Neural progenitor cell (in vitro differentiated cells): ENCODE measurements around the gene LDLRAD4. TPM values are rescaled to one million over a fixed set of nuclear protein-coding genes. Genes with fewer than 3 reads are reported as not detected.

Experiments used
- DNase-seq: peaks from one replicate; pipeline ENCODE4 v3.0.0-alpha.2; 2016; ENCODE audit warnings: low spot score
- H2AFZ ChIP-seq: fragments of 200-600 bp; sonication (generic); replicated peaks from 2 replicates; pipeline ENCODE4 v1.6.1; 2016; ENCODE audit warnings: antibody characterized with exemption
- H3F3A ChIP-seq: fragments of 200-600 bp; sonication (generic); 2 replicates; pipeline ENCODE4 v1.6.1; 2016; ENCODE audit warnings: antibody characterized with exemption, low read depth
- H3K27ac ChIP-seq: fragments of 200-600 bp; sonication (generic); 2 replicates; pipeline ENCODE4 v1.5.1; 2016; ENCODE audit warnings: mild to moderate bottlenecking
- H3K27me3 ChIP-seq: fragments of 200-600 bp; sonication (generic); 2 replicates; pipeline ENCODE4 v1.6.1; 2016; ENCODE audit warnings: mild to moderate bottlenecking, moderate library complexity
- H3K36me3 ChIP-seq: fragments of 200-600 bp; sonication (generic); 2 replicates; pipeline ENCODE4 v1.5.1; 2016
- H3K4me1 ChIP-seq: fragments of 200-600 bp; sonication (generic); 2 replicates; pipeline ENCODE4 v1.6.1; 2016; ENCODE audit warnings: mixed run types
- H3K4me2 ChIP-seq: fragments of 200-600 bp; sonication (generic); 2 replicates; pipeline ENCODE4 v1.6.1; 2016
- H3K4me3 ChIP-seq: fragments of 200-600 bp; sonication (generic); 2 replicates; pipeline ENCODE4 v1.5.1; 2016
- H3K79me2 ChIP-seq: fragments of 200-600 bp; sonication (generic); 2 replicates; pipeline ENCODE4 v1.6.1; 2016; ENCODE audit warnings: low read depth
- H3K9ac ChIP-seq: fragments of 200-600 bp; sonication (generic); 2 replicates; pipeline ENCODE4 v1.6.1; 2016
- H3K9me3 ChIP-seq: fragments of 200-600 bp; sonication (generic); 2 replicates; pipeline ENCODE4 v1.5.1; 2016; ENCODE audit warnings: low read depth
- H4K20me1 ChIP-seq: fragments of 200-600 bp; sonication (generic); 2 replicates; pipeline ENCODE4 v1.6.1; 2016; ENCODE audit warnings: low read depth
- H3K27ac Mint-ChIP-seq: 3 replicates; pipeline ENCODE4 v1.8.0; 2021; ENCODE audit warnings: mixed read lengths
- H3K27me3 Mint-ChIP-seq: 2 replicates; pipeline ENCODE4 v1.8.0; 2022; ENCODE audit warnings: low read depth, mild to moderate bottlenecking, inconsistent platforms, moderate library complexity, mixed read lengths; ENCODE audit not compliant: insufficient read depth
- H3K36me3 Mint-ChIP-seq: 3 replicates; pipeline ENCODE4 v1.8.0; 2021; ENCODE audit warnings: mixed read lengths
- H3K4me1 Mint-ChIP-seq: 3 replicates; pipeline ENCODE4 v1.8.0; 2021; ENCODE audit warnings: mixed read lengths
- H3K4me3 Mint-ChIP-seq: 3 replicates; pipeline ENCODE4 v1.8.0; 2021; ENCODE audit warnings: mild to moderate bottlenecking, moderate library complexity, mixed read lengths
- H3K9me3 Mint-ChIP-seq: 3 replicates; pipeline ENCODE4 v1.8.0; 2020; ENCODE audit warnings: mixed read lengths
- EZH2 ChIP-seq: fragments of 200-600 bp; sonication (generic); IDR thresholded peaks from 2 replicates; pipeline ENCODE4 v1.6.1; 2017; ENCODE audit warnings: antibody characterized with exemption, mild to moderate bottlenecking, moderate library complexity
- EZH2phosphoT487 ChIP-seq: fragments of 200-600 bp; sonication (generic); IDR thresholded peaks from 2 replicates; pipeline ENCODE4 v1.6.1; 2017; ENCODE audit warnings: antibody characterized with exemption
- total RNA-seq: library from RNA; depleted of rRNA; stranded (reverse); fragments of >200 nt; gene quantifications from 2 replicates; pipeline ENCODE4 v1.2.3, GENCODE V29; 2015; ENCODE audit warnings: low replicate concordance
- TF ChIP-seq, protein P1 (sequence below): fragments of 200-600 bp; sonication (generic); IDR thresholded peaks from 2 replicates; pipeline ENCODE4 v1.5.1; 2017; ENCODE audit warnings: antibody characterized with exemption, mild to moderate bottlenecking

Gene LDLRAD4
- total RNA-seq, 1 donor from 2014 or later: 0.65 TPM

DNA sequence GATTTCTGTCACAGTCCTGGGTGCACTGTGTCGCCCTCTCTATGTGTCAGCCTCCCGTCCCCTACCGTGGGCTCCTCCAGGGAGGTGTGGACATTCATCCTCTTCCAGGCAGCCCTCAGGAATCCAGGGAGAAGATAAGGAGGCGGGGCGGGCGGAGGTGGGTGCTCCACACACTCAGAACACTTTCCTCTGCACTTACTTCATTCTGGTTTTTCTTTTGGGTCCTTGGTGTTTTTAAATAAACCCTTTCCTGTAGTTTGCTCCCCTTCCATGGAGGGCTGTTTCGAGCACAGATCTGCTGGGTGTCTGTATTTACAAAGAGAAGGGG, 323.9 kb downstream of the LDLRAD4 start:
- no peaks in the 10 kb centered on the region for H3K79me2 ChIP-seq
- Mint-ChIP-seq H3K27me3 (peaks cover 4% of the 10 kb centered on the region), H3K9me3 (no peaks in the 10 kb centered on the region), H3K36me3 (no peaks in the 10 kb centered on the region), H3K27ac (peak overlapping the region; percentile 85), H3K4me1 (peaks cover 2% of the 10 kb centered on the region), H3K4me3 (no peak overlapping the region)
- H3K4me1 ChIP-seq: no peaks in the 10 kb centered on the region
- no peak overlapping the region for H3K27ac ChIP-seq
- H3K9ac ChIP-seq: no peak overlapping the region
- no peak overlapping the region for H2AFZ ChIP-seq
- DNase-seq: no peak
- no peak overlapping the region for H3K4me3 ChIP-seq
- H3K27me3 ChIP-seq: no peaks in the 10 kb centered on the region
- TF ChIP-seq EZH2 (no peak), EZH2phosphoT487 (no peak)
- TF ChIP-seq, protein P1, sequence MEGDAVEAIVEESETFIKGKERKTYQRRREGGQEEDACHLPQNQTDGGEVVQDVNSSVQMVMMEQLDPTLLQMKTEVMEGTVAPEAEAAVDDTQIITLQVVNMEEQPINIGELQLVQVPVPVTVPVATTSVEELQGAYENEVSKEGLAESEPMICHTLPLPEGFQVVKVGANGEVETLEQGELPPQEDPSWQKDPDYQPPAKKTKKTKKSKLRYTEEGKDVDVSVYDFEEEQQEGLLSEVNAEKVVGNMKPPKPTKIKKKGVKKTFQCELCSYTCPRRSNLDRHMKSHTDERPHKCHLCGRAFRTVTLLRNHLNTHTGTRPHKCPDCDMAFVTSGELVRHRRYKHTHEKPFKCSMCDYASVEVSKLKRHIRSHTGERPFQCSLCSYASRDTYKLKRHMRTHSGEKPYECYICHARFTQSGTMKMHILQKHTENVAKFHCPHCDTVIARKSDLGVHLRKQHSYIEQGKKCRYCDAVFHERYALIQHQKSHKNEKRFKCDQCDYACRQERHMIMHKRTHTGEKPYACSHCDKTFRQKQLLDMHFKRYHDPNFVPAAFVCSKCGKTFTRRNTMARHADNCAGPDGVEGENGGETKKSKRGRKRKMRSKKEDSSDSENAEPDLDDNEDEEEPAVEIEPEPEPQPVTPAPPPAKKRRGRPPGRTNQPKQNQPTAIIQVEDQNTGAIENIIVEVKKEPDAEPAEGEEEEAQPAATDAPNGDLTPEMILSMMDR: no peak
- no peaks in the 10 kb centered on the region for H3F3A ChIP-seq
- no peaks in the 10 kb centered on the region for H4K20me1 ChIP-seq
- H3K9me3 ChIP-seq: no peaks in the 10 kb centered on the region
- H3K4me2 ChIP-seq: no peak overlapping the region
- no peaks in the 10 kb centered on the region for H3K36me3 ChIP-seq

DNA sequence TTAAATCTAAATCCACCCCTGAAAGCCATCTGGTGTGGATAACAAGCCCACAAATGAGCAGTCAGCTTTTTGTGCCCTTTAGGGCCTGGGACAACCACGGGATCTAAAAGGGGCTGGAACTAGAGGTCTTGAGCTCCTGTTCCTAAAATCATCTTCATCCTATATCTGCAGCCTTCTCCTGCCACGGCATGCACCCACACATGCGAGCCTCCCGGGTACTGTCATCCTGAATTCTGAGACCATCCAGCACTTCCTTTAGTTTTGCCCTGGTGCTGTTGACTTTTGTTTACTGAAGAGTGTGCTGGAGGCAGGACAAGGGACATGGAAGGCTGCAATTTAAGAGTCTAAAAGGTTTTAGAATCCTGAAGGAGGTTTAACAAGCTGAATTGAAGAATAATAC, 324.6 kb downstream of the LDLRAD4 start:
- Histone ChIP-seq H3K9ac (no peak overlapping the region), H2AFZ (no peak overlapping the region), H3K27ac (no peak overlapping the region), H3K4me2 (no peak overlapping the region), H3K4me3 (no peak overlapping the region), H3K79me2 (no peaks in the 10 kb centered on the region), H4K20me1 (no peaks in the 10 kb centered on the region), H3F3A (no peaks in the 10 kb centered on the region), H3K9me3 (no peaks in the 10 kb centered on the region), H3K4me1 (no peaks in the 10 kb centered on the region), H3K27me3 (no peaks in the 10 kb centered on the region), H3K36me3 (no peaks in the 10 kb centered on the region)
- peaks cover 4% of the 10 kb centered on the region for H3K27me3 Mint-ChIP-seq
- DNase-seq: no peak
- TF ChIP-seq, protein P1: no peak
- no peak for TF ChIP-seq EZH2
- TF ChIP-seq EZH2phosphoT487: no peak
- peak overlapping the region; percentile 10 for H3K27ac Mint-ChIP-seq
- peaks cover 2% of the 10 kb centered on the region for H3K4me1 Mint-ChIP-seq
- H3K9me3 Mint-ChIP-seq: no peaks in the 10 kb centered on the region
- no peaks in the 10 kb centered on the region for H3K36me3 Mint-ChIP-seq
- H3K4me3 Mint-ChIP-seq: no peak overlapping the region

DNA sequence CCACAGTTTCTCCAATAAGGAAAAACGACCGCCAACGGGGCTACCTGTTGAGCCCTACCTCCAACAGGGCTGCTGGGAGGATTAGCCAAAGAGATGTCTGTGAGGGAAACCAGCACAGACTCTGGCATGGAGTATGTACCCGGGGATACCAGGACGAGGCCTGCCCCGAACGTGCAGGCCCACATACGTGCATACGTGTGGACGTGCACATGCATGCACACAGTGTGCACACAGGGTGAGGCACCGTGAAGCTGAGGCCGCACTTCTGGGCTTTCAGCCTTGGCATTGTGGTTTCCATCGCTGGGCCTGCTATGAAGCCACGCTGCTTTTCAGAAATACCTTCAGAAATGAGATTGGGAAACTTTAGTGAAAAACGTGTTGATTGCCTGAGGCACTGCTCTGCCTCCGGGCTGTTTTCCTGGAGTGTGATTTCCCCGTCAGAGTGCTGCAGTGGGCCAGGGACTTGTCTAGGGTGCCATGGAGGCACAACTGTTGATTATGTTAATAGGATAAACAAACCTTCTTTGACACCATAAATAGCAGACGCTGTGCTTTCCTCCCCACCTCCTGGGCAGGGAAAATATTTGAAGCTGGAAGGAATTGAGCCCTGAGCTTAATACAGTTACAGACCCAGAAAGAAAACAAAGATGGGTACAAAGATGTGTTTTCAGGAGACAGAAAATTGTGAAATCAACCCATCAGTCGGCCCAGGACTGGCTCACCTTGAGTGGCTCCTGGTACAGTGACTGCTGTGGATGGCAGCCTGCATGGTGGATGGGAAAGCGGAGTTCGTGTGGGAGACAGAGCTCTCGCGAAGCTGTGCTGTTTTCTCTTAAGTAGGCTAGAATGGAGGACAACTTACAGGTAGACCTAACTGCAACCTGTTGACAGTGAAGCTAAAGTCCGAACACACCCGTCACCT, 325.5 kb downstream of the LDLRAD4 start:
- no peak overlapping the region for H3K4me2 ChIP-seq

More for the DNA sequence above, 325.5 kb downstream of the LDLRAD4 start:
- no peak for TF ChIP-seq EZH2phosphoT487
- TF ChIP-seq, protein P1: no peak
- TF ChIP-seq EZH2: no peak
- no peaks in the 10 kb centered on the region for H3K79me2 ChIP-seq
- H3K9me3 ChIP-seq: no peaks in the 10 kb centered on the region
- no peaks in the 10 kb centered on the region for H3F3A ChIP-seq
- no peaks in the 10 kb centered on the region for H3K9me3 Mint-ChIP-seq
- no peaks in the 10 kb centered on the region for H3K36me3 Mint-ChIP-seq
- no peak for DNase-seq
- H3K27ac Mint-ChIP-seq: no peak overlapping the region
- H3K4me1 ChIP-seq: no peaks in the 10 kb centered on the region
- H3K4me3 Mint-ChIP-seq: no peak overlapping the region
- peaks cover 2% of the 10 kb centered on the region for H3K4me1 Mint-ChIP-seq
- H3K27me3 ChIP-seq: no peaks in the 10 kb centered on the region
- H4K20me1 ChIP-seq: no peaks in the 10 kb centered on the region
- no peak overlapping the region for H3K4me3 ChIP-seq
- no peaks in the 10 kb centered on the region for H3K36me3 ChIP-seq
- H3K27ac ChIP-seq: no peak overlapping the region
- no peak overlapping the region for H3K9ac ChIP-seq
- H3K27me3 Mint-ChIP-seq: peaks cover 4% of the 10 kb centered on the region
- H2AFZ ChIP-seq: no peak overlapping the region
